Endothelial cell (in vitro differentiated cells): ENCODE results near the gene PLCH2. TPM values are rescaled to one million over a fixed set of nuclear protein-coding genes. Genes with fewer than 3 reads are reported as not detected.
"Not testable (repeated sequence)": the region's sequence is repeated elsewhere in the genome, so short reads cannot be mapped to it uniquely, and the experiment has no call there.

Source experiments
- DNase-seq: peaks from one replicate; pipeline ENCODE4 v3.0.0; 2021; ENCODE audit warnings: low spot score
- H3K27ac Mint-ChIP-seq: one replicate; pipeline ENCODE4 v1.8.0; 2021; ENCODE audit warnings: mixed read lengths, inconsistent platforms; ENCODE audit not compliant: unreplicated experiment
- H3K27me3 Mint-ChIP-seq: one replicate; pipeline ENCODE4 v1.8.0; 2021; ENCODE audit warnings: mild to moderate bottlenecking, moderate library complexity, mixed read lengths, inconsistent platforms; ENCODE audit not compliant: unreplicated experiment
- H3K36me3 Mint-ChIP-seq: one replicate; pipeline ENCODE4 v1.8.0; 2021; ENCODE audit warnings: mild to moderate bottlenecking, low read depth, mixed read lengths, inconsistent platforms; ENCODE audit not compliant: unreplicated experiment
- H3K4me1 Mint-ChIP-seq: one replicate; pipeline ENCODE4 v1.8.0; 2021; ENCODE audit warnings: mild to moderate bottlenecking, mixed read lengths, inconsistent platforms; ENCODE audit not compliant: unreplicated experiment
- H3K4me3 Mint-ChIP-seq: one replicate; pipeline ENCODE4 v1.8.0; 2021; ENCODE audit warnings: mild to moderate bottlenecking, mixed read lengths, inconsistent platforms; ENCODE audit not compliant: unreplicated experiment
- H3K9me3 Mint-ChIP-seq: one replicate; pipeline ENCODE4 v1.8.0; 2021; ENCODE audit warnings: mixed read lengths, inconsistent platforms; ENCODE audit not compliant: unreplicated experiment
- CTCF ChIP-seq: fragments of 200-600 bp; sonication (generic); IDR thresholded peaks from one replicate; pipeline ENCODE4 v1.5.0; 2021; ENCODE audit warnings: antibody characterized with exemption; ENCODE audit not compliant: unreplicated experiment
- total RNA-seq: library from RNA; stranded (reverse); fragmentation: NEBNext Ultra II Directional; extraction: Animal tissue kit (Norgen Biotek cat#: 25700); gene quantifications from one replicate; pipeline ENCODE4 v1.2.1, GENCODE V29; 2021; ENCODE audit not compliant: unreplicated experiment

Gene PLCH2
- total RNA-seq, 1 donor from 2014 or later = not detected

DNA sequence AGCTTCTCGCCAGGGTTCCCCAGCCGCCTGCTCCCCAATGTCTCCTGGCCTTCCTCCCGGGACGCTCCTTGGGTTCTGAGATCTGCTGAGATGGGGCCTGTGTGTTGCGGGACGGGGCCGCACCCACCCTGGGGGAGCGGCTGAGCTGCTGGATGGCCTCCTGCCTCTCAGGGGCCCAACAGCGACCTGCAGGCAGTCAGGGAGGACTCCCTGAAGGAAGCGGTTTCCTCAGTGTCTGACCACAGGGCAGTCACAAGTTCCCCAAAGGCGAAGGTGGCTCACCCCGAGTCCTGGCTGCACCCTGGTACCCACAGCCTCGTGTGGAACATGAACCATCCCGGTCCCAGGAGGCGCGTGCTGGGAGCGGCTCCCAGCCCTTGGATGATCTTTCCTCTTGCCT is 18.6 kb upstream of the PLCH2 start:
- no peak overlapping the region for H3K4me3 Mint-ChIP-seq

DNA sequence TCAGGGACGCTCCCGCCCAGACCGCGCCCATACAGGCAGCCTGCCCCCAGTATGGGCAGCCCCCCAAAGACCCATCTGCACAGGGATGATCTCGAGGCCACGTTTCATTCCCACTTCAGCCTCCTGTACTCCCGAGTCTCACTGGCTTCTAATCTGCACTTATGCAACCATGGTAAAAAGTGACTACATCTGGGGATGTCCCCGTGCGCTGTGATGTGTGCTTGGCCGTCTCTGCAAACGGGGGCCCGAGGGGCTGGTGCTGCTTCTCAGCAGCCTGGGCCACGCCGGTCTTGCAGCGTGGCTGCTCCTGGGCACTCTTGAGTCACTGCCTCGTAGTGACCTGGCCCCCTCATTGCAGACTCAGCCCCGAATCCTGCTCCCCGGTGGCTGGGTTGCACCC is 17.4 kb upstream of the PLCH2 start:
- Mint-ChIP-seq H3K27me3 (peaks cover 5% of the 10 kb centered on the region), H3K36me3 (no peaks in the 10 kb centered on the region), H3K9me3 (no peaks in the 10 kb centered on the region), H3K4me1 (no peaks in the 10 kb centered on the region), H3K4me3 (no peak overlapping the region), H3K27ac (no peak overlapping the region)
- DNase-seq = no peak
- no peak for TF ChIP-seq CTCF

More for the DNA sequence above, 18.6 kb upstream of the PLCH2 start:
- no peak overlapping the region for H3K27ac Mint-ChIP-seq
- DNase-seq = no peak
- H3K36me3 Mint-ChIP-seq = no peaks in the 10 kb centered on the region
- H3K9me3 Mint-ChIP-seq = no peaks in the 10 kb centered on the region
- H3K27me3 Mint-ChIP-seq = peaks cover 4% of the 10 kb centered on the region
- H3K4me1 Mint-ChIP-seq = no peaks in the 10 kb centered on the region
- no peak for TF ChIP-seq CTCF

DNA sequence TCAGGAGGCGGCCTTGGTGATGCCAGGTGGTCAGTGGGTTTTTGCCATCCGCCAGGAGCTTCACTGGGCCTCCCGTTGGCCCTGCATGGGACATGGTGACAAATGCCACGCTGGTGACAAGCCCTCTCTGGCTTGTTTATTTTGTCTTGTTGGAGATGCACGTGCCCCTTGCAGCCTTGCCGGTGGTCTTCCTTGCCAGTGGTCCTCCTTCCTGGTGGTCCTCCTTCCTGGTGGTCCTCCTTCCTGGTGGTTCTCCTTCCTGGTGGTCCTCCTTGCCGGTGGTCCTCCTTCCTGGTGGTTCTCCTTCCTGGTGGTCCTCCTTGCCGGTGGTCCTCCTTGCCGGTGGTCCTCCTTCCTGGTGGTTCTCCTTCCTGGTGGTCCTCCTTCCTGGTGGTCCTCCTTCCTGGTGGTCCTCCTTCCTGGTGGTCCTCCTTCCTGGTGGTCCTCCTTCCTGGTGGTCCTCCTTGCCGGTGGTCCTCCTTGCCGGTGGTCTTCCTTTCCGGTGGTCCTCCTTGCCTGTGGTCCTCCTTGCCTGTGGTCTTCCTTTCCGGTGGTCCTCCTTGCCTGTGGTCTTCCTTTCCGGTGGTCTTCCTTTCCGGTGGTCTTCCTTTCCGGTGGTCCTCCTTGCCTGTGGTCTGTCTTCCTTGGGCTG is 16.9 kb upstream of the PLCH2 start:
- not testable (repeated sequence) for DNase-seq, H3K36me3 Mint-ChIP-seq, H3K27me3 Mint-ChIP-seq, H3K4me1 Mint-ChIP-seq, H3K9me3 Mint-ChIP-seq, H3K27ac Mint-ChIP-seq, H3K4me3 Mint-ChIP-seq

DNA sequence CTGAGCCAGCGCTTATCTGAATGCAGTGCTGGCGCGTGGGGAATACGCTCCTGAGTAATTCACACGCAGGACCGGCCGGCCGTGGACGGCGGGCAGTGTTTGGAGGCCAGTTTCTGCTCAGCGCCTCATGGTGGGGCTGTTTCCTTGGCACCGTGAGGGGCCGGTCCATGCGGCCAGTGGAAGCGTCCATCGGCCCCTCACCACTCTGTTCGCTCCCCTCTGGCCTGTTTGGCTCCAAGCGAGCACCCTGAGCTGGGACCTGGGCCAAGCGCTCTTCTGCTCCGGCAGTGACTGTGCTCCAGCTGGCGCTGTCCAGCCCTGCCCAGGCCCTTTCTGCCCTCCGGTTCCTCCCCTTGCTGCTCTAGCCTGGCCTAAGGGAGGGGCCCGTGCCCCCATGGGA is 16.3 kb upstream of the PLCH2 start:
- no peaks in the 10 kb centered on the region for H3K36me3 Mint-ChIP-seq
- DNase-seq = no peak
- H3K4me1 Mint-ChIP-seq = no peaks in the 10 kb centered on the region
- H3K27me3 Mint-ChIP-seq = peaks cover 5% of the 10 kb centered on the region
- H3K4me3 Mint-ChIP-seq = no peak overlapping the region
- H3K9me3 Mint-ChIP-seq = no peaks in the 10 kb centered on the region
- H3K27ac Mint-ChIP-seq = no peak overlapping the region
- TF ChIP-seq CTCF = no peak

- Mint-ChIP-seq H3K27me3 (peaks cover 5% of the 10 kb centered on the region), H3K4me3 (no peak overlapping the region), H3K9me3 (no peaks in the 10 kb centered on the region), H3K36me3 (no peaks in the 10 kb centered on the region), H3K4me1 (no peaks in the 10 kb centered on the region), H3K27ac (no peak overlapping the region)
- DNase-seq = no peak
- no peak for TF ChIP-seq CTCF
Measured at GRCh38 chr1:2460203-2460602, 15.9 kb upstream of the PLCH2 start.
